ENCODE data around the gene MB. TPM values are rescaled to one million over a fixed set of nuclear protein-coding genes. Genes with fewer than 3 reads are reported as not detected.
A peak's percentile ranks its signal among the peaks of the same experiment; 100 is the strongest.

Gene MB
- total RNA-seq, 1 experiment from 2014 or later = 0.77 TPM

DNA sequence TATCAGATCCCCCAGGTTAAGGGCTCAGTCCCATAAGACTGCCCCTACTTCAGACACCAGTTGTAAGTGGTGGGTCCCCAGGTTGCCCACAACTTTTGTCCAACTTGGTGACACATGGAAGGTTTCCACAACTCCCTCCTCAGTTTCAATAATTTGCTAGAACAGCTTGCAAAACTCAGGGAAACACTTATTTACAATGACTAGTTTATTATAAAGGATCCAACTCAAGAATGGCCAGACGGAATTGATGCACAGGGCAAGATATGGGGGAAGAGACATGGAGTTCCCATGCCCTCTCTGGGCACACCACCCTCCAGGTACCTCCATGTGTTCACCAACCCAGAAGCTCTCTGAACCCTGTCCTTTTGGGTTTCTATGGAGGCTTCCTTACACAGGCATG, 36.7 kb upstream of the MB start:
- POLR2A ChIA-PET = no interaction called here

DNA sequence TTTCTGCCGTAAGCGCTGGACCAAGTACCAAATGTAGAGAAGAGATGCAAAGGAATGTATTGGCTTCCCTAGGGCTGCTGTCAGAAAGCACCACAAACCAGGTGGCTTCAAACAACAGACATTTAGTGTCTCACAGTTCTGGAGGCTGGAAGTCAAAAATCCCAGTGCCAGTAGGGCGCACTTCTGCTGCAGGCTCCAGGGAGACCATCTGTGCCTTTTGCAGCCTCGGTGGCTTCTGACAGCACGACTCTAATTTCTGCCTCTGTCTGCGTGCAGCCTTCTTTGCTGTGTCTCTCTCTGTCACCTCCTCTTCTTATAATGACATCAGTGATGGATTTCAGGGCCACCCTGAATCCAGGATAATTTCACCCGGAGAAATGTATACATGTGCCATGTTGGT, 34.0 kb upstream of the MB start:
- Mint-ChIP-seq H3K9me3 (ENCODE audit: unreplicated experiment) (no peaks in the 10 kb centered on the region), H3K36me3 (ENCODE audit: insufficient read depth, unreplicated experiment) (peaks cover 9% of the 10 kb centered on the region), H3K27me3 (ENCODE audit: insufficient read depth, unreplicated experiment) (no peaks in the 10 kb centered on the region), H3K4me1 (ENCODE audit: low read depth, unreplicated experiment) (peaks cover 7% of the 10 kb centered on the region), H3K27ac (ENCODE audit: unreplicated experiment) (no peak overlapping the region), H3K4me3 (ENCODE audit: unreplicated experiment) (no peak overlapping the region)
- H3K36me3 ChIP-seq (ENCODE audit: control insufficient read depth, insufficient read depth, low read length) = no peaks in the 10 kb centered on the region
- H3K27me3 ChIP-seq (replicated peaks; ENCODE audit: control insufficient read depth, insufficient read depth, low read length) = no peaks in the 10 kb centered on the region
- no peaks in the 10 kb centered on the region for H3K9me3 ChIP-seq
- peaks cover 9% of the 10 kb centered on the region for H3K4me1 ChIP-seq
- POLR2A ChIA-PET = no interaction called here
- H3K4me3 ChIP-seq (ENCODE audit: low read depth, low read length) = no peak overlapping the region
- intact Hi-C loops (cut with micrococcal nuclease; ENCODE audit: unreplicated experiment) = no loop called here
- TF ChIP-seq, protein P1, sequence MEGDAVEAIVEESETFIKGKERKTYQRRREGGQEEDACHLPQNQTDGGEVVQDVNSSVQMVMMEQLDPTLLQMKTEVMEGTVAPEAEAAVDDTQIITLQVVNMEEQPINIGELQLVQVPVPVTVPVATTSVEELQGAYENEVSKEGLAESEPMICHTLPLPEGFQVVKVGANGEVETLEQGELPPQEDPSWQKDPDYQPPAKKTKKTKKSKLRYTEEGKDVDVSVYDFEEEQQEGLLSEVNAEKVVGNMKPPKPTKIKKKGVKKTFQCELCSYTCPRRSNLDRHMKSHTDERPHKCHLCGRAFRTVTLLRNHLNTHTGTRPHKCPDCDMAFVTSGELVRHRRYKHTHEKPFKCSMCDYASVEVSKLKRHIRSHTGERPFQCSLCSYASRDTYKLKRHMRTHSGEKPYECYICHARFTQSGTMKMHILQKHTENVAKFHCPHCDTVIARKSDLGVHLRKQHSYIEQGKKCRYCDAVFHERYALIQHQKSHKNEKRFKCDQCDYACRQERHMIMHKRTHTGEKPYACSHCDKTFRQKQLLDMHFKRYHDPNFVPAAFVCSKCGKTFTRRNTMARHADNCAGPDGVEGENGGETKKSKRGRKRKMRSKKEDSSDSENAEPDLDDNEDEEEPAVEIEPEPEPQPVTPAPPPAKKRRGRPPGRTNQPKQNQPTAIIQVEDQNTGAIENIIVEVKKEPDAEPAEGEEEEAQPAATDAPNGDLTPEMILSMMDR (IDR thresholded peaks at IDR 0.05; ENCODE audit: insufficient read depth in 1 of 2, low read depth in 1 of 2, low read length in 1 of 2, severe bottlenecking in 1 of 2, unreplicated experiment in 1 of 2) = no peak
- no TSS peak for BruUV-seq (replicated peaks)
- CTCF ChIA-PET = no interaction called here
- DNase-seq = no peak

More for the DNA sequence above, 36.7 kb upstream of the MB start:
- Mint-ChIP-seq H3K4me1 (ENCODE audit: low read depth, unreplicated experiment) (peaks cover 4% of the 10 kb centered on the region), H3K36me3 (ENCODE audit: insufficient read depth, unreplicated experiment) (peaks cover 6% of the 10 kb centered on the region), H3K4me3 (ENCODE audit: unreplicated experiment) (no peak overlapping the region), H3K27me3 (ENCODE audit: insufficient read depth, unreplicated experiment) (no peaks in the 10 kb centered on the region), H3K9me3 (ENCODE audit: unreplicated experiment) (peaks cover 11% of the 10 kb centered on the region), H3K27ac (ENCODE audit: unreplicated experiment) (no peak overlapping the region)
- TF ChIP-seq, protein P1 (IDR thresholded peaks at IDR 0.05; ENCODE audit: insufficient read depth in 1 of 2, low read depth in 1 of 2, low read length in 1 of 2, severe bottlenecking in 1 of 2, unreplicated experiment in 1 of 2) = no peak
- DNase-seq = no peak
- no peaks in the 10 kb centered on the region for H3K36me3 ChIP-seq (ENCODE audit: control insufficient read depth, insufficient read depth, low read length)
- intact Hi-C loops (cut with micrococcal nuclease; ENCODE audit: unreplicated experiment) = no loop called here
- H3K9me3 ChIP-seq = no peaks in the 10 kb centered on the region
- H3K27me3 ChIP-seq (replicated peaks; ENCODE audit: control insufficient read depth, insufficient read depth, low read length) = no peaks in the 10 kb centered on the region
- H3K4me3 ChIP-seq (ENCODE audit: low read depth, low read length) = no peak overlapping the region
- CTCF ChIA-PET = no interaction called here
- peaks cover 17% of the 10 kb centered on the region for H3K4me1 ChIP-seq
- no TSS peak for BruUV-seq (replicated peaks)

DNA sequence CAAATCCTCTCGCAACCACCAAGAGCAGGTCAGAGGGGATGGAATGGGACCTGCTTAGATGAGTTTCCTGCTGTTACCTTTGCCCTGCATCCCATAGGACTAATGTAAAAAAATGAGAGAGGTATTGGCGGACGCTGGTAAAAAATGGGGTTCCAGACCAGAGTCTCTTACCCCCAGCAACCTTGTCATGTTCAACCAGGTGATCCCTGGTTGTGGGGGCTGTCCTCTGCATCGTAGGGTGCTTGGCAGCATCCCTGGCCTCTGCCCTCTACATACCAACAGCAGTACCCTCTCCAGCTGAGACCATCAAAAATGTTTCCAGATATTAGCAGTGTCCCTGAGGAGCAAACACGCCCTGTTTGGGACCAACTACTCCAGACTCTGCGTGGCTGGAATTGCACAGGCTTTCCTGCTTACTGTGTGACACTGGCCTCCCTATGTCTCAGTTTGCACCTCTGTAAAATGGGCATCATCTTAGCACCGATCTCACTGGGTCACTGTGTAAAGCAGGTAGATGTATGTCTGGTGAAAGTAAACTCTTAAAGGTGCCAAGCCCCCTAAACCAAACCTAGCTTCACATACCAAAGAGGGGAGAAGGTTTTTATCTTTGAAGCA, 32.6 kb upstream of the MB start:
- intact Hi-C loops (cut with micrococcal nuclease; ENCODE audit: unreplicated experiment) = no loop called here

More for the DNA sequence above, 32.6 kb upstream of the MB start:
- peaks cover 7% of the 10 kb centered on the region for H3K4me1 Mint-ChIP-seq (ENCODE audit: low read depth, unreplicated experiment)
- no peaks in the 10 kb centered on the region for H3K27me3 Mint-ChIP-seq (ENCODE audit: insufficient read depth, unreplicated experiment)
- DNase-seq = no peak
- ChIA-PET POLR2A (no interaction called here), CTCF (no interaction called here)
- Histone ChIP-seq H3K36me3 (ENCODE audit: control insufficient read depth, insufficient read depth, low read length) (no peaks in the 10 kb centered on the region), H3K9me3 (no peaks in the 10 kb centered on the region), H3K4me1 (0 out of 2 replicates have a peak, but pooled peaks cover 3% of the 10 kb centered on the region), H3K27me3 (replicated peaks; ENCODE audit: control insufficient read depth, insufficient read depth, low read length) (no peaks in the 10 kb centered on the region), H3K4me3 (ENCODE audit: low read depth, low read length) (no peak overlapping the region)
- H3K9me3 Mint-ChIP-seq (ENCODE audit: unreplicated experiment) = no peaks in the 10 kb centered on the region
- H3K27ac Mint-ChIP-seq (ENCODE audit: unreplicated experiment) = peak overlapping the region; percentile 89
- H3K4me3 Mint-ChIP-seq (ENCODE audit: unreplicated experiment) = peak overlapping the region; percentile 84
- no TSS peak for BruUV-seq (replicated peaks)
- TF ChIP-seq, protein P1 (IDR thresholded peaks at IDR 0.05; ENCODE audit: insufficient read depth in 1 of 2, low read depth in 1 of 2, low read length in 1 of 2, severe bottlenecking in 1 of 2, unreplicated experiment in 1 of 2) = no peak
- H3K36me3 Mint-ChIP-seq (ENCODE audit: insufficient read depth, unreplicated experiment) = peaks cover 9% of the 10 kb centered on the region

All from Caco-2 (cell line).